ENCODE measurements around the gene RASSF4.
A peak's percentile ranks its signal among the peaks of the same experiment; 100 is the strongest.

The RASSF4 gene

GRCh38 chr10:44959247-44960087 lies at the start of gene RASSF4:
RASSF4 (plus strand) TSS chr10:44959802; CDS start chr10:44970203, 10,401 bp downstream.
- DNase-seq = peak; percentile 42 to 48

- no peak for DNase-seq
Observed at GRCh38 chr10:44909910-44910309, 49.7 kb upstream of the RASSF4 start.

DNA sequence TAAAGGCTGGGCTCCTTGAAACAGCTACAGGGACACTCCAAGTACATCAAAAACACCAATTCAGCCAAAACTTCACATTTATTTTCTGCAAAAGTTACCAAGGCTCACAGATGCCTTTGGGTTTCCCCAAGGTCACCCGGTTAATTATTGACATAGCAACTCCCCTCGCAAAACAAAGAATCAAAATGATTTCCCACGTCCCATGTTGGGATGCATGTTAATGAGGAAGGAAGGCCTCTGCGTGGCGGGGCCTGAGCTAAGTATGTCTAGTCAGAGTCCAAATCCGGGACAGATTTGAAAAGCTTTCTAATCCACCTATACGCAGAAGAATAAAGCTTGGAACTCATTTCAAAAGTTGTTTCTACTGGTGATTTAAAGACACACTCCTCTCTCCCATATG lies 49.0 kb upstream of the RASSF4 start:
- no peak for DNase-seq

GRCh38 chr10:44911081-44911540 lies 48.5 kb upstream of the RASSF4 start, which contains the start of gene TMEM72:
TMEM72 (plus strand) TSS chr10:44911337; CDS start chr10:44911513, 176 bp downstream.
- no peak for DNase-seq

GRCh38 chr10:44911951-44912350 lies 47.7 kb upstream of the RASSF4 start:
- DNase-seq = no peak

DNA sequence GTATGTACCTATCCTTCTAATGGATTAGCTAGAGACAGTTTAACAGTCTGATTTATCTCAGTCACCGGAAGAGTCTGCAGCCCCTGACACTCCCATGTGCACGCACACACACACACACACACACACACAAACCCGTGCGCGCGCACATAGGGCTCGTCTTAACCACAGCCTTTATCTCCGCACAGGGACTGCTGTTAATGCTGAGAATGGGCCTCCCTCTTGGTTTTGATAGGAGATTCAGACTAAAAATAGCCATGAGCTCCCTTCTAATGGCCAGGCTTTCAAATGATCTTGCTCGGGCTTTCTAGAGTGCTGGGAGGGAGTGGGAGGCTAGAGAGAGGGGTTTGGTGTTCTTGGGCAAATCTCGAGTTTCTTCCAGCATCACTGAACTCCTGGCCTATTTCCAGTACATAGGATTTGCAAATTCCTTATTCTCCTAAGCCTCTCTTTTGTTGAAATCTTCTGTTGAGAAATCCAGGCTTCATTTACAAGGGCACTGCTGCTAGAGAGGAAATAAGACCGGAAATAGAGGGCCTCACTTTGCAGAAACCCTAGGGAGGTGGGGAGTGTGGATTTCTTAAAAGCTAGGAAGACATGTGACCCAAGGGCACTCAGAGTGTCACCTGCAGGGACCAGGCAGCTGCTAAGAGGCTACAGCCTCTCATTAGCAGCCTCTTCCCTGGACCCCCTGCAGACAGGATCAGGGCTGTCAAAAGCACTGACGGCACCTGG lies 46.1 kb upstream of the RASSF4 start:
- DNase-seq = peak in 1 of 2 experiments; percentile 58

DNA sequence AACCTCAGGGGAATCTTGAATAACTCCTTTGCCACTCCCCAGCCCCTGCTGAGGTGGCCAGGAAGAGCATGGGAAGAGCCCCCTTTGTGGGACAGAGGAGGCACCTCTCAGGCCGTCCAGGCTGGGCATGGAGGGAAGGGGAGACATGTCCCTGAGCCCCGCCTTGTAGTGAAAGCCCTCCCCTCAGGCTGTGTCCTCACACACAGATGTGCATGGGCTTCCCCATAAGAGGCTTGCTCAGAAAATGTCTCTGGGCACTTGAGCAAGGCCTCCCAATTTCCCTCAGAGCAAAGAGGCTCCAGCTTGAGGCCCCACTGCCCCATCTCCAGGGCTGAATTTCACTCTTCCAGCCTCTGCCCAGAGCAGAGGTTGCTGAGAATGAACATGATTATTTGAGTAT lies 44.7 kb upstream of the RASSF4 start:
- DNase-seq = no peak

DNA sequence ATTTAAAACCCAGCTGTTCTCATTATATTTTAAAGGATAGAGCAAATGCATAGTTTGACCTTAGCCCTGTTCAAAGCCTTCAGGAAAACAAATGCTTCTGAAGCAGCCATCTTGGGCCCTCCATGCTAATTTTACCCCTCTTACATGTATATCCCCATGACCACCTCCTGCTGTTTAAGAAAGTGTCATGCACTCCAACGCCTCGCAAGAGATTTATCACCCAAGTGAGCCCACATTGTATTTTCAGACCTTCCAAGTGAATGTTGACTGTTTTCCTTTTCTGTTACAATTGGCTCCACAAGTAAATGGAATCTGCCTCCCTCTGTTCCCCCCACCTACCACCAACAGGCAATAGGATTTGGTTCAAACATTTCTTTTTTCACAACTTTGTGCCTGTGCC lies 43.2 kb upstream of the RASSF4 start:
- DNase-seq = no peak

- DNase-seq = no peak
Observed at GRCh38 chr10:44917848-44918247, 41.8 kb upstream of the RASSF4 start.

DNA sequence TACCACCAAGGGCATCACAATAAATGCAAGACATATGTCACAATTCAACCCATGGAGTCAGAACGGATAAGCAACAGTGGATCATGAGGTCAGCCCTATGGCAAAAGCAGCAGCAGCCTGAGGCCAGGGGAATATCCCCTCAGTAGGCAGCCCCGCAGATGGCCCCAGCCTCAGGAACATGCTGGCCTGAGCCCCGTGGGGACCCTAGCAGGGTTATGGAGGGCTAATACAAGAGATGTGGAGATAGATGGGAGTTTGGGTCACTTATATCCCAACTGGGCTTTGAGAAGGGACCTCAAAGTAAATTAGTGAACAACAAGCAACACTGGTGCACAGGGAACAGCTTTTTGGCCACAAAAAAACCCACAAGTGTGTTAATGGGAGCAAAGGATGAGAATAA lies 39.4 kb upstream of the RASSF4 start:
- DNase-seq = no peak

GRCh38 chr10:44921061-44921460 lies 38.5 kb upstream of the RASSF4 start:
- DNase-seq = no peak

GRCh38 chr10:44921506-44921905 lies 38.1 kb upstream of the RASSF4 start:
- no peak for DNase-seq

DNA sequence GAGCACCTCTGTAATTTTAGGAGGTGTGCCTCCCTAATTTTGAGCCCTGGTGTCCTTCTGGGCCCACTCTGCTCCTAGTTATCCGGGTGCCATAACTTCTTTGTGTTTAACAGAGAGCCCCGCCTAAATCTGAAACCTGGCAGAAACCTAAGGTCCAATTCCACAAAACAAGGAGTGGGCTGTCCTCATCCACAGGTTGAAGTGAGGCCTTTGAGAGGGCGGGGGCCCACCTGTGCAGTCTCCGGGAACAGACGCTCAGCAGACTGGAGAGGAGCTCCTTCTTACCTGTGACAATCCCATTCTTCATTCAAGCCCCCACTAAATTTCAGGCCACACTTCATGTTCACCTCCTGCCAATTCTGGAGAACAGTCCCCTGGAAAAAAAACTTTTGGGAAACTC lies 37.6 kb upstream of the RASSF4 start:
- DNase-seq = no peak

DNA sequence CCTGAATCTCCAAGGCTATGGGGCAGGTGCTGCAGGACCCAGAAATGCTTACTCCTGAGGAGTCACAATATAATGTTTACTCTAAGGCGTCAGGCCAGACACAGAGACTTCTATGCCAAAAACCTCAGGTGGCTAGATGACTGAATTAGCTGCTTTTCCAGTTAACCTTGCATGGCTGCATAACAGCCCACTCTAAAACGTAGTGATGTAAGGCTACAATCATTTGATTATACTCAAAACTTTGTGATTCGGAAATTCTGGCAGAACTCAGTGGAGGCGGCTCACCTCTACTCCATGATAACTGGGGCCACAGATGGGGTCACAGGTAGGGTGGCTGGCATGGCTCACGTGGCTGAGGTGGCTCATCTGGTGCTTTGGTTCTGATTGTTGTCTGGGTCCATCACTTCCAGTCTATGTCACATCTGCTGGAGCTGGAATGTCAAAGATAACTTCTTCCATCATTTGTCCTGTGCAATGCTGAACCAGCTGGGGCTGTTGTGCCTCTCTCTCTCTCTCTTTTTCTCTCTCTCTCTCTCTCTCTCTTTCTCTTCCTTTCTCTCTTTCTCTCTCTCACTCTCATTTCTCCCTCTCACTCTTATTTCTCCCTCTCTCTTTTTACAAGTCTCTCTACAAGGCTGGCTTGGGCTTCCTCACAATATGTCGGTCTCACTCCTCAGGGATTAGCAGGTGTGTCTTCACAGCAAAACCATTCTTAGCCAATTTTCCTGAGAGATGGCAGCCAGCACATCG lies 36.6 kb upstream of the RASSF4 start:
- DNase-seq = no peak

- no peak for DNase-seq
Observed at GRCh38 chr10:44923611-44924010, 36.0 kb upstream of the RASSF4 start.

DNA sequence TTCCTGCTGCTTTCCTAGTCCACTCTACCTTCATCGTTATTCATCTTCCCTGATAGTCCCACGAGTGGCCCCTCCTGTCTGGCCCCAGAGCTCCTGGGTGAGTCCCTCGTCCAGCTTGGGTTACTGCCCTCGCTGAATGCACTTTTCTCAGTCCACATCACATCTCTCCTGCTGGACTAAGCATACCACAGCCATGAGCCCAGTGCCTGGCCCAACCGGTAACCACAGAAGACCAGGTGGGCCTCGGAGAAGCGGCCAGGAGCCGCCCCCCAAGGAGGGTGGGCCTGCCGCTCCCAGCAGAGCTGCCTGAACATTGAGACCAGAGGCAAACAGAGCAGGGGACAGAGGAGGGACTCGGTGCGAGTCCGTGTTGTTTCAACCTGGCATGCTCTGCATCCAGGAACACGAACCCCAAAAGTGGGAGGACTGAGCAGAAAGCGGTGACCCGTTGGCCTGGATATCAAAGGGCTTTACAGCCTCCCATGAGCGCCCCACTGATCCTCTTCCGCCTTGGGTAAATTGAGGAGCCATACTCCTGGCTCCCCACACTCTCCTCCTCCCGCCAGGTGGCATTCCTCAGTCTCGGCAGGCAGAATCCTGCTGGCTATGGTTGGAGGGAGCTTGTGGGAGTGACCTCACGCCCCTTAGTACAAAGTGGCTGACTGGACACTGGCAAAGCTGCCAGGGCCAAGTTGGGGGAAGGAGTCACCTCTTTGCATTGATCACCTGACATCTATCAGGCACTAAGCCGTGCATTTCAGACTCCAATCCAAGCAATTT lies 35.2 kb upstream of the RASSF4 start:
- DNase-seq = no peak

GRCh38 chr10:44925224-44925623 lies 34.4 kb upstream of the RASSF4 start:
- peak in 1 of 2 experiments; percentile 50 for DNase-seq

- no peak for DNase-seq
Observed at GRCh38 chr10:44925811-44926750, 33.5 kb upstream of the RASSF4 start.

- no peak for DNase-seq
Observed at GRCh38 chr10:44926751-44927351, 32.8 kb upstream of the RASSF4 start.

GRCh38 chr10:44927352-44927751 lies 32.2 kb upstream of the RASSF4 start:
- DNase-seq = no peak

GRCh38 chr10:44928462-44928861 lies 31.1 kb upstream of the RASSF4 start:
- no peak for DNase-seq

Data from NCI-H524 (cell line).